Skeletal muscle cell (primary cell): ENCODE data around the gene TEX264.
A peak's percentile ranks its signal among the peaks of the same experiment; 100 is the strongest.
"Not testable (repeated sequence)": the region's sequence is repeated elsewhere in the genome, so short reads cannot be mapped to it uniquely, and the experiment has no call there.

Experiments
- DNase-seq: peaks from one replicate; pipeline ENCODE4 v3.0.0-alpha.2; 2010; ENCODE audit warnings: low read depth
- H3K4me3 ChIP-seq: 2 replicates; pipeline ENCODE4 v1.5.1; 2011; ENCODE audit warnings: low read depth, mild to moderate bottlenecking, control low read depth, low read length, moderate library complexity

Gene TEX264, protein sequence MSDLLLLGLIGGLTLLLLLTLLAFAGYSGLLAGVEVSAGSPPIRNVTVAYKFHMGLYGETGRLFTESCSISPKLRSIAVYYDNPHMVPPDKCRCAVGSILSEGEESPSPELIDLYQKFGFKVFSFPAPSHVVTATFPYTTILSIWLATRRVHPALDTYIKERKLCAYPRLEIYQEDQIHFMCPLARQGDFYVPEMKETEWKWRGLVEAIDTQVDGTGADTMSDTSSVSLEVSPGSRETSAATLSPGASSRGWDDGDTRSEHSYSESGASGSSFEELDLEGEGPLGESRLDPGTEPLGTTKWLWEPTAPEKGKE

GRCh38 chr3:51670823-51671733 is at the start of gene TEX264:
Gene TEX264, plus strand, starts transcription at chr3:51671252. Its CDS starts 3,053 bp downstream, at chr3:51674305.
- peak within 1 kb of the TSS; percentile 96 for H3K4me3 ChIP-seq

DNA sequence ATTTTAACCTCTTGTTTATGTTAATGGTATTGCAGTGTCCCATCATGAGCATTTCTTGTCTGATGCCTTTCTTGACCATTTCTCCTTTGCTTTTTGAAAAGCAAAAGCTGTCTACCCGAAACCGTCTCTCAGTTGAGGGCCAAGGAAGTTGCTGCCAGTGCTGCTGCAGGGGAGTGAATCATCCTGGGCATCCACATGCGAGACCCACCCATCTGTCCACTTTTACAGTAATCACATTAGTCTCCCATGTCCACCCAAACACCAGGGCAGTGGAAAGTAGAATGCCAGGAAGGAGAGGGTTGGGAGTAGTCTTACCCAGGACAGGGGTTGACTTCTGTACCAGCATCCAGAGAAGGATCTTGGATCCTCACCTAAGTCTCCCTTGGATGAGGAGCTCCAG is 48.6 kb upstream of the TEX264 start:
- no peak overlapping the region for H3K4me3 ChIP-seq
- no peak for DNase-seq

More at GRCh38 chr3:51670823-51671733, at the start of gene TEX264:
- DNase-seq, result no peak

DNA sequence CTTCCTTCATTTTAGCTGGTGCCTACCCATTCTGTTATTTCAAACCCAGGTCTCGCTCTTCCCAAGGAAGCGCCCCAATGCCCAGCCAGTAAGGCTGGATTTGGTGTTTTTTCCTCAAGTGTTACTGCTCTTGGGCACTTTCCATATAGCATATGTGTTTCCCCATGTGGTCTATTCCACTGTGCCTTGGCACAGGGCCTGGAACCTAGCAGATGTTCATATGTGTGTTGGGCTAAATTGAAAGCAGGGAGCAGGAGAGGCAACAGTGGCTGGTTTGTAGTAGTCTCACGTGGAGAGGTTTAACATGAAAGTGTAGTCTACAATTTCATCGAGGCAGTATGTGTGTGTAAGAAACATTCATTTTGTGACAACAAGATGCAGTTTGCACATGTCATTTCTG is 48.2 kb upstream of the TEX264 start:
- H3K4me3 ChIP-seq, result no peak overlapping the region
- peak; percentile 39 for DNase-seq

- no peak for DNase-seq
- H3K4me3 ChIP-seq, result no peak overlapping the region
Measured at GRCh38 chr3:51630513-51630912, 40.5 kb upstream of the TEX264 start.

DNA sequence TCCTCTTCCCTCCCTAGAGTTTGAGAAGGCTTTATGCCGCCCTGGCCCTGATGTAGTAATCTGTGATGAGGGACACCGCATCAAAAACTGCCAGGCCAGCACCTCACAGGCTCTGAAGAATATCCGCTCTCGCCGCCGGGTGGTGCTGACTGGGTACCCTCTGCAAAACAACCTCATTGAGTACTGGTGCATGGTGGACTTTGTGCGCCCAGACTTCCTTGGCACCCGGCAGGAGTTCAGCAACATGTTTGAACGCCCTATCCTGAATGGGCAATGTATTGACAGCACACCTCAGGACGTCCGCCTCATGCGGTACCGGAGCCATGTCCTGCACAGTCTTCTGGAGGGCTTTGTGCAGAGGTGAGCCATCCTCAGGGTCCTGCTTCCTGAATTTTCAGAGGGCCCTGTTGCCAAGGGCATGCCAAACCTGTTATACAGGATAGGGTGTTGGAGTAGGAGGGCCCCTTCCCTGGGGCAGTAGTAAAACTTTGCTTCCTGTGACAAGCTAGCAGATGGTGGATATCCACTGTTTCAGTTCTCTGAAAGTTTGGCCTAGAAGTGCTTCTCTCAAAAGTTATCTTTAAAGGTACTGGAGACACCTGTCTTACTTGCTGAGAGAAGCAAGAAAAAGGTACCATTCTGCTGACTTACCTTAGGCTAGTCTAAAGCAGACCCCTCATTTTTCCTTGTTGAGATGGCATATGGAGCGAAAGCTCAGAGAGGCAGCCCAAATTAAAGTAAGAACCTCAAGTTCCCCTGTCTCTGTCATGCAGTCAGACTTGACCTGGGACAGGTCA is 33.7 kb upstream of the TEX264 start:
- no peak overlapping the region for H3K4me3 ChIP-seq
- no peak for DNase-seq

GRCh38 chr3:51637941-51638471 is 33.0 kb upstream of the TEX264 start:
- DNase-seq, result peak; percentile 13
- H3K4me3 ChIP-seq, result no peak overlapping the region

GRCh38 chr3:51642462-51642861 is 28.6 kb upstream of the TEX264 start:
- no peak for DNase-seq
- no peak overlapping the region for H3K4me3 ChIP-seq

DNA sequence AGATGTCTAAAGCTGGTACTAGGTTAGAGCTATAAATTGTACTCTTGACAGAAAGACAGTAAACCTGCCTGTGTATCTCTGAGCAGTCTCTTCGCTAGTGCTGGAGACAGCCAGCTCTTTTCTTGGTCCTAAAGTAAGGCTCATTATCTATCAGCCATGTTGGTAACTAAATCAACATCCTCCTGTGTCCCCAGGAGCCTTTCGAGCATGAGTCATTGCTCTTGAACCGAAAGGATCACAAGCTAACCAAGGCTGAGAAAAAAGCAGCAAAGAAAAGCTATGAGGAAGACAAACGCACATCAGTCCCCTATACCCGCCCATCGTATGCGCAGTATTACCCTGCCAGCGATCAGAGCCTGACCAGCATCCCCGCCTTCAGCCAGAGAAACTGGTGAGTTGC is 25.0 kb upstream of the TEX264 start:
- peak; percentile 16 for DNase-seq
- H3K4me3 ChIP-seq, result no peak overlapping the region

DNA sequence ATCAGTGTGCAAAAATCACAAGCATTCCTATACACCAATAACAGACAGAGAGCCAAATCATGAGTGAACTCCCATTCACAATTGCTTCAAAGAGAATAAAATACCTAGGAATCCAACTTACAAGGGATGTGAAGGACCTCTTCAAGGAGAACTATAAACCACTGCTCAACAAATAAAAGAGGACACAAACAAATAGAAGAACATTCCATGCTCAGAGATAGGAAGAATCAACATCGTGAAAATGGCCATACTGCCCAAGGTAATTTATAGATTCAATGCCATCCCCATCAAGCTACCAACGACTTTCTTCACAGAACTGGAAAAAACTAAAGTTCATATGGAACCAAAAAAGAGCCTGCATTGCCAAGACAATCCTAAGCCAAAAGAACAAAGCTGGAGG is 18.9 kb upstream of the TEX264 start:
- DNase-seq, H3K4me3 ChIP-seq: not testable (repeated sequence)

- not testable (repeated sequence) for DNase-seq, H3K4me3 ChIP-seq
Measured at GRCh38 chr3:51653409-51653808, 17.6 kb upstream of the TEX264 start.

GRCh38 chr3:51657234-51657633 is 13.8 kb upstream of the TEX264 start:
- no peak overlapping the region for H3K4me3 ChIP-seq
- no peak for DNase-seq

DNA sequence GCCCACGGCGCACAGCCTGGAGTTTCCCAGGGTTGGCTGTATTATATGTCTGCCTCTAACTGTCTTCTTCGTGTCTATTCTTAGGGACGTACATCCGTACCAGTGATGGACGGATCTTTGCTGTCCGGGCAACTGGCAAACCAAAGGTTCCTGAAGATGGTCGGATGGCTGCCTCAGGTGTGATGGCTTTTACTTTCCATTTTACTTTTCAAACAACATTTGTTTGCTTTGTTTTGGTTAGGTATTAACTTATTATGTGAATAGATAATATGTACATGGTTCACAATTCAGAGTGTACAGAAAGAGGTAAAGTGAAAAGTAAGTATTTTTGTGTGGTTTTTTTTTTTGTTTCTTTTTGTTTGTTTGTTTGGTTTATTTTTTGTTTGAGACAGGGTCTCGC is 11.1 kb upstream of the TEX264 start:
- DNase-seq, result no peak
- H3K4me3 ChIP-seq, result no peak overlapping the region

- DNase-seq, result no peak
Measured at GRCh38 chr3:51662456-51662855, 8.6 kb upstream of the TEX264 start.

GRCh38 chr3:51668756-51669155 is 2.3 kb upstream of the TEX264 start:
- H3K4me3 ChIP-seq, result no peak overlapping the region
- no peak for DNase-seq

More at GRCh38 chr3:51662456-51662855, 8.6 kb upstream of the TEX264 start:
- H3K4me3 ChIP-seq, result no peak overlapping the region

GRCh38 chr3:51669241-51670052 is 1.6 kb upstream of the TEX264 start:
- no peak for DNase-seq
- no peak overlapping the region for H3K4me3 ChIP-seq

- peak overlapping the region; percentile 96 for H3K4me3 ChIP-seq
- no peak for DNase-seq
Measured at GRCh38 chr3:51670053-51670822, 814 bp upstream of the TEX264 start.

DNA sequence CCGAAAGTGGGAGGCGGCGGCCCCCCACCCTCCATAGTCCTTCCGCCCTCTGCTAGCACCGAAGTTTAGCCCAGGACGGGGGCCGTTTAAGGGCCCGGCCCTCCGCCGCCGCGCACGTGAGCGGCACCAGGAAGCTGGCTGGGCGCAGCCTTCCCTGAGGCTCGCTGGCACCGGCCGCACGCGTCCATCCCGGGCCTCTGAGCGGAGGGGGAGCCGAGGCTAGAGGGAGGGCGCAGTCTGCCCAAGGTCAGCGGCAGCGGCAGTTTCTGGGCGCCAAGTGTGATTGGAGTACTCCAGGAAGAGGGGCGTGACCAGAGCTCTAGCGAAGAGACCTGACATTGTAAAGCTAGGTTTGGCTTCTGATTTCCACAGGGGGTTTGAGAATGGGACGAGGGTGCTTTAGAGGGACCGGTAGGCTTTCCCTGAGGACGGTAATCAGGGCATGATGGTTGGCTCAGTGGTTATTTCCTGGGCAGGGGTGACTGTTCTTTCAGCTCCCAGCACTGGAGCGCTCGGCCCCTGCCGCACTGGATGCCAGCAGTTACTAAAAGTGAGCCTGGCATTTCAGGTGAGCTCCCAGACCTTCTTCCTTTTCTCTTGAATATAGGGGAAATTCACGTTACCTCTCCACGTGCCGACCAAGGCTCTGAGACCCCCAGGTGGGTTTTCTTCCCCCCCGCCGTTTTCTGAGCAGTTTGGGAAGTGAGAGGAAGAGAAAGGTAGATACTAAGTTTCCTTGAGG is 853 bp downstream of the TEX264 start:
- peak overlapping the region; percentile 96 for H3K4me3 ChIP-seq
- peak; percentile 20 for DNase-seq
